Lung (tissue), 12 donors: ENCODE measurements around the gene KDM7A. TPM values are rescaled to one million over a fixed set of nuclear protein-coding genes. Genes with fewer than 3 reads are reported as not detected.
"Not testable (repeated sequence)": the region's sequence is repeated elsewhere in the genome, so short reads cannot be mapped to it uniquely, and the experiment has no call there.

Source experiments
- ATAC-seq: fragments of 200-7000 bp; cut with Tn5 transposase; one replicate; pipeline ENCODE4 v1.9.1; 2020; ENCODE audit warnings: moderate number of reproducible peaks; ENCODE audit not compliant: insufficient read depth, low FRiP score
- DNase-seq, 3 donors: peaks; one replicate each; pipeline ENCODE4 v3.0.0-alpha.2; 2013 to 2017
- H3K27ac ChIP-seq, 2 donors: one replicate each; pipeline ENCODE4 v1.5.1; 2013; ENCODE audit warnings: mild to moderate bottlenecking in 2 of 2, moderate library complexity in 2 of 2, control low read depth in 1 of 2, inconsistent platforms in 1 of 2, low read depth in 1 of 2, low read length in 1 of 2
- H3K27me3 ChIP-seq, 3 donors: one replicate each; pipeline ENCODE4 v1.5.1; 2013; ENCODE audit warnings: low read length in 2 of 3; ENCODE audit not compliant: control insufficient read depth in 3 of 3, insufficient read depth in 3 of 3
- H3K36me3 ChIP-seq, 4 donors: one replicate each; pipeline ENCODE4 v1.5.1; 2013; ENCODE audit warnings: low read length in 4 of 4, mild to moderate bottlenecking in 1 of 4, moderate library complexity in 1 of 4; ENCODE audit not compliant: control insufficient read depth in 4 of 4, insufficient read depth in 4 of 4
- H3K4me1 ChIP-seq, 5 donors: one replicate each; pipeline ENCODE4 v1.5.1; 2013; ENCODE audit warnings: low read length in 5 of 5, mild to moderate bottlenecking in 2 of 5, moderate library complexity in 1 of 5; ENCODE audit not compliant: control insufficient read depth in 5 of 5, insufficient read depth in 5 of 5
- H3K4me3 ChIP-seq: one replicate; pipeline ENCODE4 v1.5.1; 2013; ENCODE audit warnings: mild to moderate bottlenecking, control low read depth, moderate library complexity
- H3K9ac ChIP-seq, 2 donors: one replicate each; pipeline ENCODE4 v1.5.1; 2013; ENCODE audit warnings: low read length in 2 of 2, control low read depth in 1 of 2; ENCODE audit not compliant: insufficient read depth in 1 of 2
- H3K9me3 ChIP-seq, 4 donors: one replicate each; pipeline ENCODE4 v1.5.1; 2013; ENCODE audit warnings: low read length in 3 of 4, mild to moderate bottlenecking in 1 of 4, moderate library complexity in 1 of 4; ENCODE audit not compliant: control insufficient read depth in 4 of 4, insufficient read depth in 3 of 4
- WGBS, 2 donors: extraction: QIAGEN DNeasy Blood & Tissue Kit; methylation state at CpG; one replicate each; pipeline ENCODE4 v1.1.7; 2013; 5-methylcytosine and 5-hydroxymethylcytosine counted together
- polyA plus RNA-seq, 2 donors: library from polyadenylated mRNA; stranded (reverse); fragments of 200-250 nt; gene quantifications; one replicate each; pipeline ENCODE4 v1.2.1, GENCODE V29; 2013
- total RNA-seq, 2 donors: library from RNA; depleted of rRNA in 1 of 2; stranded (reverse); fragments of >200 nt in 1 of 2; gene quantifications; one replicate each; pipeline ENCODE4 v1.2.1, GENCODE V29; 2014 to 2021
- TF ChIP-seq, protein P1 (sequence below): IDR thresholded peaks from 2 replicates; pipeline ENCODE4 v1.5.1; 2012; ENCODE audit warnings: mild to moderate bottlenecking; ENCODE audit errors: control extremely low read depth, extremely low read depth
- donor health status: control.
- donor health status: control.
- donor health status: Bipolar disorder and iron deficiency.
- donor health status: healthy.
- donor health status: DM: yes; HTN: yes; CAD: no.

The KDM7A gene
- total and polyA plus RNA-seq, 4 donors: 3.1 to 30.7 (median 11.6) TPM

DNA sequence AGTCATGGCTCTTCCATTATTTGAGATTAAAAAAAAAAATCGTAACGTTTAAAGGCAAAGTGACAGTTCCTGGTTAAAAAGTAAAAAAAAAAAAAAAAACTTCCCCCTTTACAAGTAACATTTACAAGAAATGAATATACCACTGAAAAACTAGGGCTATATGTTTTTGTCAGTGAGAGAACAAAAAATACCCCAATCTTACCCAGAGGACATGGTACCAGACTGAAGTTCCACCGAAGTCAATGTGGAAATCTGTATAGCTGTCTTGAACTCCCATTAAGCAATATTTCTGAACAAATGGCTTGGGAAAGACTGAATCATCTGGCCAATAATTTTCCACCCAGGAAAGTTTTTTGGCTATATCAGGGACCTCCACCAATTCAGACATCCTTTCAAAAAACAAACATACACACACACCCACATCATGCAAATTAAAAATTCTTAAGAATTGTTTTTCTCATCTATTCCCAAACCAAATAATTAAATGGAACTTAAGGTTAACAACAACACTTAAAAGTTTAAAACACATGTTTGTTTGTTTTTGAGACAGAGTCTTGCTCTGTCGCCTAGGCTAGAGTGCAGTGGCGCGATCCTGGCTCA lies 50.2 kb downstream of the KDM7A start:
- 95 to 96% methylated on average over 6 of the region's 6 CpGs for WGBS, 2 donors
- Histone ChIP-seq H3K9me3 (no peaks in the 10 kb centered on the region), H3K27me3 (no peaks in the 10 kb centered on the region), H3K4me3 (no peak overlapping the region), H3K27ac (no peak overlapping the region), H3K4me1 (no peaks in the 10 kb centered on the region), H3K36me3 (peaks cover 0 to 22% (median 7%) of the 10 kb centered on the region in 4 donors), H3K9ac (no peak overlapping the region)
- TF ChIP-seq, protein P1, sequence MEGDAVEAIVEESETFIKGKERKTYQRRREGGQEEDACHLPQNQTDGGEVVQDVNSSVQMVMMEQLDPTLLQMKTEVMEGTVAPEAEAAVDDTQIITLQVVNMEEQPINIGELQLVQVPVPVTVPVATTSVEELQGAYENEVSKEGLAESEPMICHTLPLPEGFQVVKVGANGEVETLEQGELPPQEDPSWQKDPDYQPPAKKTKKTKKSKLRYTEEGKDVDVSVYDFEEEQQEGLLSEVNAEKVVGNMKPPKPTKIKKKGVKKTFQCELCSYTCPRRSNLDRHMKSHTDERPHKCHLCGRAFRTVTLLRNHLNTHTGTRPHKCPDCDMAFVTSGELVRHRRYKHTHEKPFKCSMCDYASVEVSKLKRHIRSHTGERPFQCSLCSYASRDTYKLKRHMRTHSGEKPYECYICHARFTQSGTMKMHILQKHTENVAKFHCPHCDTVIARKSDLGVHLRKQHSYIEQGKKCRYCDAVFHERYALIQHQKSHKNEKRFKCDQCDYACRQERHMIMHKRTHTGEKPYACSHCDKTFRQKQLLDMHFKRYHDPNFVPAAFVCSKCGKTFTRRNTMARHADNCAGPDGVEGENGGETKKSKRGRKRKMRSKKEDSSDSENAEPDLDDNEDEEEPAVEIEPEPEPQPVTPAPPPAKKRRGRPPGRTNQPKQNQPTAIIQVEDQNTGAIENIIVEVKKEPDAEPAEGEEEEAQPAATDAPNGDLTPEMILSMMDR: no peak
- no peak for ATAC-seq
- no peak for DNase-seq

- Histone ChIP-seq H3K4me1 (peaks cover 0 to 1% (median 0%) of the 10 kb centered on the region in 5 donors), H3K36me3 (peaks cover 0 to 21% (median 7%) of the 10 kb centered on the region in 4 donors), H3K4me3 (no peak overlapping the region), H3K9me3 (no peaks in the 10 kb centered on the region), H3K27ac (no peak overlapping the region), H3K27me3 (no peaks in the 10 kb centered on the region), H3K9ac (no peak overlapping the region)
- TF ChIP-seq, protein P1: no peak
- ATAC-seq (no peak), DNase-seq (no peak)
- WGBS, 2 donors: 93 to 94% methylated on average over 3 of the region's 3 CpGs
Observed at GRCh38 chr7:140122965-140123364, 53.8 kb downstream of the KDM7A start.

- Histone ChIP-seq H3K9me3 (no peaks in the 10 kb centered on the region), H3K4me1 (peaks cover 0 to 1% (median 0%) of the 10 kb centered on the region in 5 donors), H3K36me3 (peaks cover 0 to 19% (median 7%) of the 10 kb centered on the region in 4 donors), H3K4me3 (no peak overlapping the region), H3K27me3 (no peaks in the 10 kb centered on the region), H3K9ac (no peak overlapping the region), H3K27ac (no peak overlapping the region)
- 54 to 69% methylated on average over 4 of the region's 4 CpGs for WGBS, 2 donors
- ATAC-seq: no peak
- TF ChIP-seq, protein P1: no peak
- peak in 2 of 3 donors; percentile 4 to 12 for DNase-seq
Observed at GRCh38 chr7:140121326-140121725, 55.5 kb downstream of the KDM7A start.

GRCh38 chr7:140114817-140115216 lies 62.0 kb downstream of the KDM7A start:
- not testable (repeated sequence) for DNase-seq, H3K27ac ChIP-seq, H3K4me3 ChIP-seq, H3K9me3 ChIP-seq, H3K4me1 ChIP-seq, H3K9ac ChIP-seq, ATAC-seq, H3K27me3 ChIP-seq
- WGBS, 2 donors: 98 to 99% methylated on average over 26 to 31 of the region's 31 CpGs
- H3K36me3 ChIP-seq: peaks cover under 1 to 23% (median 6%) of the 10 kb centered on the region in 4 donors

DNA sequence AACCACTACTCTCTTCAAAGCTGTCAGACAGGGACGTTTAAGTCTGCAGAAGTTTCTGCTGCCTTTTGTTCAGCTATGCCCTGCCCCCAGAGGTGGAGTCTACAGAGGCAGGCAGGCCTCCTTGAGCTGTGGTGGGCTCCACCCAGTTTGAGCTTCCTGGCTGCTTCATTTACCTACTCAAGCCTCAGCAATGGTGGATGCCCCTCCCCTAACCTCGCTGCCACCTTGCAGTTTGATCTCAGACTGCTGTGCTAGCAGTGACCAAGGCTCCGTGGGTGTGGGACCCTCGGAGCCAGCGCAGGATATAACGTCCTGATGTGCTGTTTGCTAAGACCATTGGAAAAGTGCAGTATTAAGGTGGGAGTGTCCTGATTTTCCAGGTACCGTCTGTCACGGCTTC lies 68.0 kb downstream of the KDM7A start:
- H3K27ac ChIP-seq, H3K9ac ChIP-seq, H3K4me1 ChIP-seq, H3K4me3 ChIP-seq, H3K27me3 ChIP-seq, ATAC-seq, H3K9me3 ChIP-seq, DNase-seq: not testable (repeated sequence)
- 91 to 96% methylated on average over 8 of the region's 8 CpGs for WGBS, 2 donors
- peaks cover 9 to 17% (median 10%) of the 10 kb centered on the region in 4 donors for H3K36me3 ChIP-seq
